OCI-LY3 (cell line): ENCODE measurements around the gene SPINDOC.

Experiments used
- CTCF ChIP-seq: fragments of 200-600, 300-600 bp; sonication (generic); IDR thresholded peaks from 2 replicates; pipeline ENCODE4 v1.5.1; 2014; ENCODE audit warnings: antibody characterized with exemption, low read length, low read depth
- EZH2phosphoT487 ChIP-seq: fragments of 200-600 bp; shearing (Covaris generic); IDR thresholded peaks from 2 replicates; pipeline ENCODE4 v1.6.1; 2018; ENCODE audit warnings: antibody characterized with exemption, mixed run types, low read depth

GRCh38 chr11:63783925-63784592, 29.2 kb upstream of the SPINDOC start:
- no peak for TF ChIP-seq CTCF
- TF ChIP-seq EZH2phosphoT487, result no peak
